OCI-LY7 (cell line): Measurements from ENCODE around the gene DENND2A. TPM values are rescaled to one million over a fixed set of nuclear protein-coding genes. Genes with fewer than 3 reads are reported as not detected.
"Not testable (repeated sequence)": the region's sequence is repeated elsewhere in the genome, so short reads cannot be mapped to it uniquely, and the experiment has no call there.

Experiments used
- BruUV-seq: library from RNA; stranded (reverse); fragments of 400-500 nt; replicated peaks from 2 replicates; lab custom pipeline; 2021; lab: Mats Ljungman, UMichigan
- CTCF ChIA-PET: fragments of 300-600 bp; sonication (Branson Sonifier 250); formaldehyde crosslinking; loops from one replicate; lab custom pipeline; 2022; ENCODE audit warnings: antibody characterized with exemption; ENCODE audit not compliant: unreplicated experiment; lab: Charles Lee
- POLR2A ChIA-PET: fragments of 300-600 bp; sonication (Branson Sonifier 250); formaldehyde crosslinking; loops from one replicate; lab custom pipeline; 2022; ENCODE audit warnings: antibody characterized with exemption; lab: Charles Lee
- DNase-seq: peaks from one replicate; pipeline ENCODE4 v3.0.0-alpha.2; 2015; ENCODE audit warnings: low spot score
- H2AFZ ChIP-seq: fragments of 200-600 bp; sonication (generic), shearing (Covaris generic); 2 replicates; pipeline ENCODE4 v1.6.1; 2014; ENCODE audit warnings: mild to moderate bottlenecking, antibody characterized with exemption, low read length, moderate library complexity
- H3K27ac ChIP-seq: fragments of 200-600 bp; sonication (generic); 2 replicates; pipeline ENCODE4 v1.5.1; 2014; ENCODE audit warnings: mixed run types, low read depth, mild to moderate bottlenecking, moderate library complexity, low read length, inconsistent platforms; ENCODE audit not compliant: poor library complexity, severe bottlenecking
- H3K36me3 ChIP-seq: fragments of 200-600 bp; sonication (generic); 2 replicates; pipeline ENCODE4 v1.6.1; 2014; ENCODE audit warnings: mild to moderate bottlenecking, antibody characterized with exemption, low read length, moderate library complexity, mixed read lengths; ENCODE audit not compliant: insufficient read depth
- H3K4me1 ChIP-seq: fragments of 200-600 bp; sonication (generic); 2 replicates; pipeline ENCODE4 v1.5.1; 2014; ENCODE audit warnings: mild to moderate bottlenecking, low read length; ENCODE audit not compliant: insufficient read depth, poor library complexity, severe bottlenecking
- H3K4me2 ChIP-seq: fragments of 200-600 bp; sonication (generic); 2 replicates; pipeline ENCODE4 v1.6.1; 2014; ENCODE audit warnings: mild to moderate bottlenecking, low read length
- H3K4me3 ChIP-seq: fragments of 200-600 bp; sonication (generic); 2 replicates; pipeline ENCODE4 v1.5.1; 2014; ENCODE audit warnings: mild to moderate bottlenecking, low read depth, low read length; ENCODE audit not compliant: poor library complexity, severe bottlenecking
- H3K79me2 ChIP-seq: fragments of 200-600 bp; sonication (generic); 2 replicates; pipeline ENCODE4 v1.6.1; 2016; ENCODE audit warnings: low read depth, mild to moderate bottlenecking, low read length, moderate library complexity, mixed read lengths; ENCODE audit not compliant: insufficient read depth
- H3K9me2 ChIP-seq: fragments of 200-600 bp; sonication (generic); 2 replicates; pipeline ENCODE4 v1.6.1; 2016; ENCODE audit warnings: mild to moderate bottlenecking, low read length, mixed read lengths; ENCODE audit not compliant: insufficient read depth
- H3K9me3 ChIP-seq: fragments of 200-600 bp; sonication (generic); 2 replicates; pipeline ENCODE4 v1.6.1; 2014; ENCODE audit warnings: mild to moderate bottlenecking, mixed run types, low read length, mixed read lengths
- H4K20me1 ChIP-seq: fragments of 200-600 bp; sonication (generic); 2 replicates; pipeline ENCODE4 v1.6.1; 2014; ENCODE audit warnings: mild to moderate bottlenecking, antibody characterized with exemption, low read length, moderate library complexity, mixed read lengths; ENCODE audit not compliant: insufficient read depth
- EZH2phosphoT487 ChIP-seq: fragments of 200-600 bp; sonication (generic); IDR thresholded peaks from 2 replicates; pipeline ENCODE4 v1.6.1; 2018; ENCODE audit warnings: low read depth, borderline replicate concordance, mild to moderate bottlenecking, mixed run types, antibody characterized with exemption, low read length, moderate library complexity, mixed read lengths
- intact Hi-C: fragments of 100-400 bp; cut with micrococcal nuclease; formaldehyde crosslinking; loops from one replicate; pipeline ENCODE4 v1.10.0; 2022; ENCODE audit not compliant: unreplicated experiment
- total RNA-seq, 2 experiments: library from RNA; depleted of rRNA in 1 of 2; stranded (reverse); fragments of >200 nt in 1 of 2; shearing (Covaris generic) in 1 of 2; gene quantifications; 2 replicates each; pipeline ENCODE4 v1.2.3, GENCODE V29; 2014 to 2022
- TF ChIP-seq, protein P1 (sequence below): fragments of 200-600 bp; sonication (generic); conservative IDR thresholded peaks from 2 replicates; pipeline ENCODE4 v1.5.1; 2014; ENCODE audit warnings: mild to moderate bottlenecking, antibody characterized with exemption, low read length, moderate library complexity, mixed read lengths

DENND2A gene
- total RNA-seq, 2 experiments from 2014 or later = 0.13 to 0.35 TPM

DNA sequence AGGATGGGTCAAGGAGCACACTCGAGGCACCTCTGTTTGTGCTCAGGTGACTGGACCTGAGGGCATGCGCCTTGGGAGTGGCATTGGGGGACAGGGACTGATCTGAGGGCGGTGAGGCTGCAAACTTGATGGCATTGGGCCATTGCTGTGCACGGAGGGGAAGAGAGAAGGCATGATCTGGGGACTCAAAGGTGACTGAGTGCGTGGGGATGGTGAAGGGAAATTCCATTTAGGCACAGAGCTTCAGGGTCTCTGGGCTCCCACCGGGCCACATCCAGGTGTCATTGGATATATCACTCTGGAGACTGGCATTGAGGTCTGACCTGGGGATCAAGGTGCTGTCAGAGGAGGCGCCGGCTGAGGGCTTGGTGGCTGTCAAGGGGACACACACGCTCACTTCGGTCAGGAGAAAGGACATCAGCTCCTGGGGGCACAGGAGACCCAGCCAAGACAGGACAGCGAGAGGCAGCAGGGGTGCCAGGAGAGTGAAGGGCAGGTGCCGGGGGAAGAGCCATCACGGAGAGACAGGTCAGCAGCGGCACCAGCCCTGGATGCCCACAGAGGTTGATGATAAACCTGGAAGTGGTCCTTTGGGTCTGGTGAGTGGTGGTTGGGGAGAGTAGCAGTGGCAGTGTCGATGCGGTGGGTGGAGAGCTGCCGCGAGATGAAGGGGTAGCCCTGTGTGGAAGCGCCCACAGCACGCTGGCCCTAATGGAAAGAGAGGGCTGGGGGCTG is 37.6 kb upstream of the DENND2A start:
- no peaks in the 10 kb centered on the region for H3K9me2 ChIP-seq
- H3K4me1 ChIP-seq = peaks cover 43% of the 10 kb centered on the region
- H3K36me3 ChIP-seq = peaks cover 62% of the 10 kb centered on the region
- peak overlapping the region; percentile 100 for H3K4me2 ChIP-seq
- no peak overlapping the region for H3K27ac ChIP-seq
- no peaks in the 10 kb centered on the region for H3K9me3 ChIP-seq
- no peaks in the 10 kb centered on the region for H4K20me1 ChIP-seq
- BruUV-seq = no TSS peak
- TF ChIP-seq, protein P1, sequence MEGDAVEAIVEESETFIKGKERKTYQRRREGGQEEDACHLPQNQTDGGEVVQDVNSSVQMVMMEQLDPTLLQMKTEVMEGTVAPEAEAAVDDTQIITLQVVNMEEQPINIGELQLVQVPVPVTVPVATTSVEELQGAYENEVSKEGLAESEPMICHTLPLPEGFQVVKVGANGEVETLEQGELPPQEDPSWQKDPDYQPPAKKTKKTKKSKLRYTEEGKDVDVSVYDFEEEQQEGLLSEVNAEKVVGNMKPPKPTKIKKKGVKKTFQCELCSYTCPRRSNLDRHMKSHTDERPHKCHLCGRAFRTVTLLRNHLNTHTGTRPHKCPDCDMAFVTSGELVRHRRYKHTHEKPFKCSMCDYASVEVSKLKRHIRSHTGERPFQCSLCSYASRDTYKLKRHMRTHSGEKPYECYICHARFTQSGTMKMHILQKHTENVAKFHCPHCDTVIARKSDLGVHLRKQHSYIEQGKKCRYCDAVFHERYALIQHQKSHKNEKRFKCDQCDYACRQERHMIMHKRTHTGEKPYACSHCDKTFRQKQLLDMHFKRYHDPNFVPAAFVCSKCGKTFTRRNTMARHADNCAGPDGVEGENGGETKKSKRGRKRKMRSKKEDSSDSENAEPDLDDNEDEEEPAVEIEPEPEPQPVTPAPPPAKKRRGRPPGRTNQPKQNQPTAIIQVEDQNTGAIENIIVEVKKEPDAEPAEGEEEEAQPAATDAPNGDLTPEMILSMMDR = no peak
- no peak for TF ChIP-seq EZH2phosphoT487
- ChIA-PET CTCF (no interaction called here), POLR2A (interaction anchor here (0.7 to 4.5 kb wide), 4 partner anchors 9 to 41 kb away, joined by 3 to 26 read pairs (median 3); partner anchors contain the start of gene NDUFB2)
- DNase-seq = no peak
- intact Hi-C loops = loop anchor here (5.0 to 10.0 kb wide), 3 partner anchors 134 to 1323 kb away; partner anchors contain the start of gene LUC7L2
- H3K79me2 ChIP-seq = peaks cover 39% of the 10 kb centered on the region
- no peak overlapping the region for H3K4me3 ChIP-seq
- H2AFZ ChIP-seq = no peak overlapping the region

DNA sequence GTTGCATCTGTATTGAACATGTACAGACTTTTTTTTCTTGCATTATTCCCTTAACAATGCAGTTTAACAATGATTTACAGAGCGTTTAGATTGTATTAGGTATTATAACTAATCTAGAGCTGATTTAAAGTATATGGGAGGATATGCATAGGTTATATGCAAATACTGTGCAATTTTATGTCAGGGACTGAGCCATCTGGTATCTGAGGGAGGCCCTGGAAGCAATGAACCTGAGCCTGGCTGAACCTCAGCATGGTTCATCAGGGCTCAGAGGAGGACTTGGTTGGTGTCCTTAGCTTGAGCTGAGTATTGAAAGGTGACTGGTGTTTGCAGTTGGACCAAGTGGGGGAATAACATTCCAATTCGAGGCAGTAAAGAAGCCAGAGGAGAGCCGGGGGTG is 36.9 kb upstream of the DENND2A start:
- Histone ChIP-seq H3K27ac (no peak overlapping the region), H3K79me2 (peaks cover 39% of the 10 kb centered on the region), H3K4me1 (peaks cover 44% of the 10 kb centered on the region), H2AFZ (no peak overlapping the region), H3K9me2 (no peaks in the 10 kb centered on the region), H3K36me3 (peaks cover 57% of the 10 kb centered on the region), H3K9me3 (no peaks in the 10 kb centered on the region), H3K4me2 (peak overlapping the region; percentile 100), H3K4me3 (peak overlapping the region; percentile 81), H4K20me1 (no peaks in the 10 kb centered on the region)
- no peak for TF ChIP-seq EZH2phosphoT487
- TF ChIP-seq, protein P1 = no peak
- ChIA-PET POLR2A (interaction anchor here (0.7 to 4.5 kb wide), 4 partner anchors 9 to 42 kb away, joined by 3 to 26 read pairs (median 3); partner anchors contain the start of gene NDUFB2), CTCF (no interaction called here)
- intact Hi-C loops = loop anchor here (5.0 to 10.0 kb wide), 3 partner anchors 135 to 1323 kb away; partner anchors contain the start of gene LUC7L2
- BruUV-seq = no TSS peak
- DNase-seq = peak; percentile 11

DNA sequence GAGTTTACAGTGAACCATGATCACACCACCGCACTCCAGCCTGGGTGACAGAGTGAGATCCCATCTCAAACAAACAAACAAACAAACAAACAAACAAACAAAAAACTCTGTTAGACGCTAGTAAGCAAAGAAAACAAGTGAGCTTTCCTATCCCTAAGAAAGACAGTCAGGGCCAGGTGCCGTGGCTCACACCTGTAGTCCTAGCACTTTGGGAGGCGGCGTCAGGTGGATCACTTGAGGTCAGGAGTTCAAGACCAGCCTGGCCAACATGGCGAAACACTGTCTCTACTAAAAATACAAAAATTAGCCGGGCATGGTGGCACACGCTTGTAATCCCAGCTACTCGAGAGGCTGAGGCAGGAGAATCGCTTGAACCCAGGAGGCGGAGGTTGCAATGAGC is 36.3 kb upstream of the DENND2A start:
- BruUV-seq, H3K9me2 ChIP-seq, DNase-seq, CTCF ChIA-PET, H2AFZ ChIP-seq, H4K20me1 ChIP-seq, H3K9me3 ChIP-seq: not testable (repeated sequence)
- peak overlapping the region; percentile 98 for H3K27ac ChIP-seq
- peaks cover 52% of the 10 kb centered on the region for H3K36me3 ChIP-seq
- H3K4me1 ChIP-seq = peaks cover 49% of the 10 kb centered on the region
- intact Hi-C loops = loop anchor here (5.0 to 10.0 kb wide), 3 partner anchors 135 to 1322 kb away; partner anchors contain the start of gene LUC7L2
- peaks cover 39% of the 10 kb centered on the region for H3K79me2 ChIP-seq
- peak overlapping the region; percentile 100 for H3K4me2 ChIP-seq
- POLR2A ChIA-PET = interaction anchor here (0.6 to 4.5 kb wide), 3 partner anchors 10 to 407 kb away, joined by 3 to 26 read pairs (median 3); no protein-coding TSS in a partner anchor
- peak overlapping the region; percentile 81 for H3K4me3 ChIP-seq
